ENCODE measurements around the gene ITPR1.

ITPR1 gene

DNA sequence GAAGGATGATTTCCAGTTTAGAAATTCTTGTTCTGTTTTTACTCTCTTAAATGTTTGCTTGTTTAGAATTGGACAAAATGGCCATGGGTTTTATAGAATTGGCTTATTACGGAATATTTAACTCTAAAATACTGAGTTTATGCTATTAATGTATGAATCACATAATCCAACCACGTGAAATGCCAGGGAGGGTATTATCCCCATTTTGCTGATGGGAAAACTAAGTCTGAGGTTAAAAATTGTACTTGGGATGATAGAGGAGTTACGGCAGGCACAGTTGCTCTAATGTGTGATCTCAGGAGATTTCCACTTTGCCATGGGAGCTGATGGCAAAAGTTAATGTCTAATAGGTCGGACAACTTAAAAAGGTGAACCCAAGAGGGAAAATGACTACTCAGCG, 194.4 kb downstream of the ITPR1 start:
- DNase-seq = no peak

DNA sequence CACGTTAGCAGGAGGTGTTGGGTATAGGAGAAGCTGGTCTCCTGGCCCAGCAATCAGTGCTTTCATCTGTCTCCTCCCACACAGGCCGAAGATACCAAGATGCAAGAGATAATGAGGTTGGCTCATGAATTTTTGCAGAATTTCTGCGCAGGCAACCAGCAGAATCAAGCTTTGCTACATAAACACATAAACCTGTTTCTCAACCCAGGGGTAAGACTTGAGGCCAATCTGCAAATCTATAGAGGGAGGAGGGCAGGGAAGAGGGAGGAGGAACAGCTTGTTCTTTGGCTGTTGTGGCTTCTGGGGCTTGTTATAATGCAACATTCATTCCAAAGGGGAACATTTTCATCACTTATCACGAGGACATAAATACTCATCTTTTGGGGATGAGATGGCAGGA, 195.3 kb downstream of the ITPR1 start:
- DNase-seq = no peak

DNA sequence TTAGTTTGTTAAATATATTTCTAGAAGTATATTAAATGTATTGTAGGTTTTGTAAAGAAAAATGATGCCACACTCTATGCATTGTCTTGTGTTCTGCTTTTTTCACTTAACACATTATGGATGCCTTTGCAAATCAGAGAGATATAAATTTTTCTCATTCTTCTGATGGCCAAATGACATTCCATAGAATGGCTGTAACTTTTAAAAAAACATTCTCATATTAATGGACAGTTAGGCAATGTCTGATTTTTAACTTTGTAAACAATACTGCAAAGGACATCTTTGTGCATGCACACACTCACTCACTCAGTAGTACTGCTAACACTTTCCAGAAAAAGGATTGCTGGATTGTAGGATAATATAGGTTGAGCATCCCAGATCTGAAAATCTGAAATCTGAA, 195.9 kb downstream of the ITPR1 start:
- peak; percentile 5 for DNase-seq

DNA sequence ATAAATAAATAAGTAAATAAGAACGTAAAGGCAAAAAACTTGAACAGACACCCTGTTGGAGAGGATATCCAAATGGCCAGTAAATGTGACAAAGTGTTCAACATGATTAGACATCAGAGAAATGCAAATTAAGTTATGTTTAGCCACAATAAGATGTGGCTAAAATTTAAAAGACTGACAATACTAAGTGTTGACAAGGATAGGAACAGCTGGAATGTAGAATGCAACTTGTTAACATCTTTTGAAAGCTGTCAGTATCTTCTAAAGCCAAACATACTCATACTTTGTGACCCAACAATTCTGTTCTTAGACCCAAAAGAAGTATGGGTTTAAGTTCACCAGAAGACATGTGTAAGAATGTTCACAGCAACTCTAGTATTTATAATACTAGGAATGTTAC, 197.1 kb downstream of the ITPR1 start:
- DNase-seq = no peak

DNA sequence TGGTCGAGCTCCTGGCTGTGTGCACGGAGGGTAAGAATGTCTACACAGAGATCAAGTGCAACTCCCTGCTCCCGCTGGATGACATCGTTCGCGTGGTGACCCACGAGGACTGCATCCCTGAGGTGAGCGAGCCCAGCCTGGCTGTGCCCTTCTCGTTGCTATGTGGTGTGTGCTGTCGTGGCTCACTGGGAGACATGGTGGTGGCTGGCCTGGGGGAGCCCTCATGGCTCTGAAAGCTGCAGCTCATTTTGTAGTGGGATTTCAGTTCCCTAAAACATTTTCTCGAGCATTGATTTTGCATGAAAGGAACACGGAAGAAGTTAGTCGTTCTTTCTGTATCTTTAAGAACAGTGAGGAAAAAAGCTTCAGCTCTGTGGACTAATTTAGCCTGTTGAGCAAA, 200.5 kb downstream of the ITPR1 start:
- DNase-seq = no peak

DNA sequence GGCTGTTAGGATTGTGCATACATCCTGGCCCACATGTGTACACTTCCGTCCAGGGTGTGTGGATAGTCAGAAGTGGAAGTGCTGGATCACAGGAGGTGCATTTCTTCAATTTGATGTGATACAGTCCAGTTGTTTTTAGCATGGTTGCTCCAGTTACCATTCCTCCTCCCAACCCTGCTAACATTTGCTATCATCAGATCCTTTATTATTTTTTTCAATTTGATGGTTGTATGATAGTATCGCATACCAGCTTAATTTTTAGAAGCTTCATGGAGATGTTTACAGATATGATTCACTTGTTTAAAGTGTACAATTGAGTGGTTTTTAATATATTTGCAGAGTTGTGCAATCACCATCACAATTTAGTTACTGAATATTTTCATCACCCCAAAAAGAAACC, 202.7 kb downstream of the ITPR1 start:
- no peak for DNase-seq

DNA sequence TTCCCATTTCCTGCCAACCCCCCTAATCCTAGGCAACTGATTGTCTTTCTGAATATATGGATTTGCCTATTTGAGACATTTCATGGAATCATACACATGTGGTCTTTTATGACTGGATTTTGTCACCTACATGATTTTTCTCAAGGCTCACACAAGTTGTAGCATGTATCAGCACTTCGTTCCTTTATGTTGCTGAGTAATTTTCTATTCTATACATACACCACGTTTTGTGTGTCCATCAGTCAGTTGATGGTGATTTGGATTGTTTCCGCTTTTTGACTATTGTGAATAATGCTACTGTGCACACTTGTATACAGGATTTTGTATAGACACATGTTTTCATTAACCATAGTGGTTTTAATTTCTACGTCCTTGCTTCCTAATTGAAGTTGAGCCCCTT, 203.1 kb downstream of the ITPR1 start:
- no peak for DNase-seq

DNA sequence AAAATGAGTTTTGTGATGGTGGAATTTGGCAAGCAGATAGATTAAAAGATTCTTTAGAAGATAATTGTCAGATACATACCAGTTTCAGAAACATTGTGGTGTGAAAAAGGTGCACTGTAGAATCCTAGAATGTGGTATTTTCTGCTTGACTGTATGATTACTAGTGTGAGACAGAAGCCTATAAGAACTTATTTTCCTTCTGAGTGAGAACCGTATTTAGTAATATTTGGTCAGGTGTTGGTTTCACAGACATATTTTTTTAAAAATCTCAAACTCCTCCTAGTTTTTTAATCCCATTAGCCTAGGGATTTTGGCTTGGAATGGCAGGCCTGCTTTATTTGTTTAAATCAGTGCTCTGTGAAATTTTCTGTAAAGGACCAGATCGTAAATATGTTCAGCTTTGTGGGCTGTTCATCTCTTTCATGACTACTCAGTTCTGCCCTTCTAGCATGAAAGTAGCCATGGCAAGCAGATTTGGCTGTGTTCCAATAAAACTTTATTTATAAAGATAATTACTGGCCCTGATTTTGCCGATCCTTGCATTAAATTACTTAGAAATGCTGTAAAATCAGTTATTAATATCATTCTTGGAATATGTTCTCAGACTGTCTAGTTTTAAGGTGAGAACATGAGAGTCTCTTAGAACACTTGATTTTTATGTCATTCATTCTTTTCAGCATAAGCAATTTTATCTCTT, 205.1 kb downstream of the ITPR1 start:
- DNase-seq = no peak

DNA sequence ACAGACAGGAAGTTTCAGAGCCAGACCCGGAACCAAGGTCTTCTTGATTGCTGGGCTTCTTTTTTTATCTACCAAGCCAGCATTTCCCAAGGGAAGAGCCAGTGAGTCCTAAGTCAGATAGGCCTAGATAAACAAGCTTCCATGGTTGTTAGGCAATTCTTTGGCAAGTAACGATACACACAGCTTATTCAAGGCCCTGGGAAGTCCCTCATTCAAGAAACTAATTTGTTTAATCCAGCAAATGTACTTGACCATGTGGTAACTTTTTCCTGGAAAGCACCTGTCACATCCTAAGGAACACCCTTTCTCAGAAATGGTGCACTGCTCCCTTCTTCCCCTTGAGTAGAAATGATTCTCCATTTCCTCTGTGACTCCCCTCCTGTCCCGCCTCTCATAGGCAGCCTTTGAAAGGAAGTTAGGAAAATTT, 209.9 kb downstream of the ITPR1 start:
- no peak for DNase-seq

DNA sequence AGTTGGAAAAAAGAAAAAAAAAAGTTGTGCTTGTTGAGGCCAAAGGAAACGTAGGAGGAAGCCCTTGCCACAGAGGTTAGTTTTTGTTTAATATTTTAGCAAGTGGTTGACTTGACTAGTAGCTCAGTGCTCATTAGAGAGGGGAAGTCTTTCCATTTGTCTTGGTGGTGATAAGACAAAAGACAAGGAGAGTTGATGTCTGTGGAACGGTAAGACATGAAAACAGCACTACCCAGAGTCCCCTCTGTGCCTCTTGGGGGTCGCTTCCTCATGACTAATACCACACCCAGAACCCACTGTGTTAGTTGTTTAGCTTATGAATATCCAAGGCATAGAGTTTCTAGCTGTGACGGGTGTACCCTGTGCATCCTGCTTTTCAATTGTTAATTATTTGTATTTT, 211.4 kb downstream of the ITPR1 start:
- DNase-seq = no peak

DNA sequence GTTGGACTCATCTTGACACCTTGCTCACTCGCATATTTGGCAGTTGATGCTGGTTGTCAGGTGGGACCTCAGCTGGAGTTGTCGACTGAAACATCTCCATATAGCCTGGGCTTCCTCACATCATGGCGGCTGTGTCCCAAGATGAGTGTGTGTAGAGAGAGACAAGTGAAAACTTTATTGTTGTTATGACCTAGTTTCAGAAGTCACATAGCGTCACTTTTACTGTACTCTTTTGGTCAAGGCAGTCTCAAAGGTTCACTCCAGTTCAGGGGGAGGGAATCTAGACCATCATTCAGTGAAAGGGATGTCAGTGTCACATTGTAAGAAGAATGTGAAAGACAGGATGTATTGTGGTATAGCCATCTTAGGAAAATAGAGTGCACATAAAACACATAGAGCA, 214.2 kb downstream of the ITPR1 start:
- DNase-seq = no peak

DNA sequence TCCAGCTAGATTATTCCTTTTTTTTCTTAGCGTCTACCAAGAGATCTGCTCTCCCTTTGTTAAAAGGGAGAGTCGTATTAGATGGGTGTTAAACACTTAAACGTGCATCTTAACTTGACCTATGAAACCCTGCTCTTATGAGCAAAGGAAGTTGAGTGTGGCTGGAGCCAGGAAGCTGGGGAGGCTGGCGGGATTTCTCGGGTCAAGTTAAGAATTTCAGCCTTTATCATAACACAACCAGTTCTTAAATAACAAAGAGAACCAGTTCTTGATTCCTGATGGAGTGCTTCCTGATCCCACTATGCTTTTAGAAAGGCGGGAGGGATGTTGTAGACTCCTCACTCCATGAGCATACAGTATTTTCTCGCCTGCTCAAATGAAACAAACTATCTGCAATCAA, 215.1 kb downstream of the ITPR1 start:
- no peak for DNase-seq

DNA sequence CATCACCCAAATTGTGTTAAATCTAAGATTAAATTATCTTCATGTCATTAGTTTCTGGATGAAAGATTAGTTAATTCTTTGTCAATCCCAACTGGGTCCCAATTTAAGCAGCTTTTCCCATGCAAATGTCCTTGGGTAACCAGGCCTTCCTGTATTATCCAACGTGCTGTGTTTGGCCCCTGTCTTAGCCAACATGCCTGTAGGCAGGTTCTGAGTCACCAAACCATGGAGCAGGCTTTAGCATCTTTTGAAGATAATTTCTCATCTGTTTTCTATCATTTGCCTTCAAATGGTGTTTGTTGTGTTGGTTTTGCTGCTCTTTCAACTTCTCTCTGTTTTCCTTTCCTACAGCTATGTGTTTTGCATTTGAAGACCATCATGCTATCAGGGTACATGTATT, 216.2 kb downstream of the ITPR1 start:
- no peak for DNase-seq

DNA sequence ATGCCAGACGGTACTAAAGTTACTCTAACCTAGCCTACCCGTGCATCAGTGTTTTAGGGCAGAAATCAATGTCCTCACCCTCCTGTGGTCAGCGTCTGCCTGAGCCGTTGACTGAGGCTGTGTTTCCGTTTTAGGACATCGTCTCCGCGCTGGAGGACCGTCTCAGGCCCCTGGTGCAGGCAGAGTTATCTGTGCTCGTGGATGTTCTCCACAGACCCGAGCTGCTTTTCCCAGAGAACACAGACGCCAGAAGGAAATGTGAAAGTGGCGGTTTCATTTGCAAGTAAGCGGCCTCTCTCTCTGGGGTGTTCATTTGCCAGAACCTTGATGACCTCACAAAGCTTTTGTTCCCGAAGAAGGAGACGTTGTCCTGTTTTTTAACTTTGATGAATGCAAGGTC, 217.0 kb downstream of the ITPR1 start:
- no peak for DNase-seq

DNA sequence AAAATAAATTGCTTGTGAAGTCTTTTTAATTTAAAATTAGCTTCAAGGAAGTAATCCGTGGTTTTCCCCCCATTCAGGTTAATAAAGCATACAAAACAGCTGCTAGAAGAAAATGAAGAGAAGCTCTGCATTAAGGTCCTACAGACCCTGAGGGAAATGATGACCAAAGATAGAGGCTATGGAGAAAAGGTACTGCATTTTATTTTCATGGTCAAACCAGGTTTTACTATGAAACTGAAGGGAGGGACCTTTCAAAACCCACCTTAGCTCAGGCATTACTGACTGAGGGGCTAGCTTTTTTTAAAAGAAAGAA, 218.5 kb downstream of the ITPR1 start:
- no peak for DNase-seq

DNA sequence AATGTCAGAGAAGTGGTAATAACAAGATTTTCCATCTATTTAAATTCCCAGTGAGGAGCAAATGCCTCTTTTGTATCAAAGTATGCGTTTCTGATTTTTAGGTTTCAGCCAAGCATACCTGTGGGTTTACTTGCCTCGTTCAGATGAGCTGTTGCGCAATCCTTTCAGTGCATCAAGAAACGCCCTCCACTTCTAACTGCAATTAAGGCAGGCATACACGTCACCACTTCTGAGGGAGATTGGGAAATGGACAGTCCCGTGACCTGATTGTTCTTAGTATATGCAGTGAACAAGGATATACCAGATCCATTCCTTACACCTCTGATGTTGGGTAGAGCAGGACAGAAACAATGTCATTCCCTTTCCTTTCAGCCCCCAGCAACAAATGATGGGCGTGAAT, 219.0 kb downstream of the ITPR1 start:
- no peak for DNase-seq

DNA sequence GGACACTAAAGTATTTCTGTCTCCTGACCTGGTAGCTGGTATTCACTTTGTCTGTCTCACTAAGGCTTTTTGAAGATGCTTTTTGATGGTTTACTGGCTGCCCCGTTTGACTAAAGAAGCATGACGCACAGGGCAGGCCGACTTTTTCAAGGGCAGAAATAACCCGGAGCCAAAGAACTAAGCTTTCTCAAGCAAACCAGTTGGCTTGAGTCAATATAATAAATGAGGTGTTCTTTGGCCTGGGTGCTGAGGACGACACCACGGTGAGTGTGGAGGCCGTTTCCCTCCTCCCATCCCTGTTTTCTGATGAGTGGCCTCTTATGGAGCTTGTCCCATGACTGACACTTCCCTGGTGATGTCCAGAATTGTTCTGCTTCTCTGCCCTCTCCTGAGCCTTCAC, 220.9 kb downstream of the ITPR1 start:
- DNase-seq = no peak

DNA sequence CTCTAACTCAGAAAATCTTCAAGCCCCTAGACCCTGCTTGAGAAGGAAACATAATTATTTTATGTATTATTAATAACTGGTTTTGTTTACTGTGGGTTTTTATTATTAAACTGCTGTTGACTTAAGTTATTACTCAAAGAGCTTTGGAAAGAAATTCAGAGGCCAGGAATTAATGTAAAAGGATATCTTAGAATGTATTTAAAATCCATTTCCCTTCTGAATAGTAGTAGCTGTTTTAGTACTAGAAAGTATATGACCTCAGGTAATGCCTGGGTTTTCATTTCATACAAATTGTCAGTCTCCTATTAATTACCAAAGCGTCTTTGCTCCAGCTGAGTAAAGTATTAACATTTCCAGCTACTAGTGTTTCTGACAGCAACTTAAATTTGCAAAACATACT, 223.1 kb downstream of the ITPR1 start:
- DNase-seq = no peak

DNA sequence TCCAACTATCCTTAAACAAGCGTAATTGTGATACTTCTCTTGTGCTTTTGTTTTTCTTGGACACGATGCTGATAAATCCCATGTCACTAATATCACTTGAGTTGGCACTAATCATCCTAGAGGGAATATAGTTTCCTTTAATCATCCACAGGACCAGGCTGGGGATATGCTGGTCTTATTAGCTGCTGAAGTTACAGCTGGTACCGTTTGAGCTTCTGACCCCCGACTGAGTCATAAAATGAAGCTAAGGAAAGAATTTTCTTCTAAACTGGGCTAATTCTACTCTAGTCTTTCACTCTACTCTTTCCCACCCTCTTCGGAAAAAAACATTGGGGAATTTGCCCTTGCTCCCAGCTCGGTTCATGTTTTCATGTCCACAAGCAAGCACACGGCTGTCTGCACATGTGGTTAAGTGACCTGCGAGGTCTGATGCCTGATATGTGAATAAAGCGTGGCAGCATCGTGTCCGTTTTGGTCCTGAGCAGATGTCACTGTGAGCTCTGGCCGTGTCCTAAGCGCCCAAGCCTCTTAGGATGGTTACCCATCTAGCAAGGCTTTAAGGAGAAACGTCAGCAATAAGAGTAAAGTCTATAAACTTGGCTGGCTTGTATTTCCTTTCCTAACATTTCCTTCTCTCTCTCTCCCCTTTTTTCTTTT, 223.7 kb downstream of the ITPR1 start:
- peak; percentile 73 for DNase-seq

DNA sequence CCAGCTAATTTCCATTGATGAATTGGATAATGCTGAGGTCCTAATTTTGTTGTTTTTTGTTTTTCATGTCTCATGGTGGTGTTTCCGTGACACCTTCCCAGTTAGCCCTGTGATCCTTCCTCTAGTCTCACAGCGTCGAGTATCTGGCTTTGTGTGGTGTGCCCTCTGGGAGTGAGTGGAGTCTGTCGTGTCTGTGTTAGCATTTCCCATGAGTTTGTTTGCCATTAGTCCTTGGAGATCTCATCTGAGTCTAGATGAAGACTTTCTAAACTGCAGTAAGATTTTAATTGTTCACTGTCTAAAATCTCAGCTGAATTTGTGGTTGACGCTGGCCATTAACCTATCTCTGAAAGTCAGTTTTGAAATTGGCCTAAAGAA, 224.2 kb downstream of the ITPR1 start:
- DNase-seq = no peak

DNA sequence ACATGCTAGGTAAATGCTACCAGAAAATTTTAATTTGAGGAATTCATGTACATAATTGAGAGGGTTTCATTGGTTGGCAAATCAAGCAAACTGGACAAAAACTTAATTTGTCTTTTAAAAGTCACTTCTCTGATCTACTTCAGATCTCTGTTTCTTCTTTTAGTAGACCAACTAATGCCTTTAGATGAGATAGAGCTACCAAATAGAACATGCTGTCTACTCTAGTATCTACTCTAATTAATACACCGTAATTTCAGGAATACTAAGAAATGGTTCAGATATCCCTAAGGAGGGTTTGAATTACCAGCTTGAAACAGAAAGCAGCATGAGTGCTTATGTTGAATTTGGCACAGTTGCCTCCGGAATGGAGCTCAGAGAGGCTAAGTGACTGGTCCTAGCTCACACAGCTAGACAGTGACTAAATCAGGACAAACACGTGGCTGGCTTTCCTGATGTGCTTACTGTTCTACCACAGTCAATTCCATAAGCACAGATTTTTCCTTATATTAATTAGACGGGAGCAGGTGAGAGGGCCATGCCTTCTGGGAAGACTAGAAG, 225.1 kb downstream of the ITPR1 start:
- no peak for DNase-seq

DNA sequence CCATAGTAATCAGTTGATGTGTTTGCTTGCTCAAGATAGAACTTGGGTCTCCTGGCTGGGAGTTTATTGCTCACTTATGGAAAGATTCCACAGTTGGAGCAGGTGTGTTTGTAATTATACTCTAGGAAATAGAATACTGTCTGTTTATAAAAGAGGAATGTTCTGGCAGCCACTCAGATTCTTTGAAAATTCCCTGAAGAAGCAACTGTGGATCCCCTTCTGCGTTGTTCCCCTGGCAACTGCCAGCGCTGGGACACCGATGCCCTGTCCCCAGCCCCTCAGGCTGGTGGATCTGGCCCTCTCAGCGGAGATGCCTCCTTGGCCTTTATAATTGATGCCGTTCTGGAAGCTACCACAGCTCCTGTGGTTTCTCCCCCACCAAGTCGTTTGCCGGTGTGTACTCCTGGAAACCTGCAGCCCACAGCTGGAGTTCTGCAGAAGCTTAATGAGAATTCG, 225.9 kb downstream of the ITPR1 start:
- peak; percentile 51 for DNase-seq

DNA sequence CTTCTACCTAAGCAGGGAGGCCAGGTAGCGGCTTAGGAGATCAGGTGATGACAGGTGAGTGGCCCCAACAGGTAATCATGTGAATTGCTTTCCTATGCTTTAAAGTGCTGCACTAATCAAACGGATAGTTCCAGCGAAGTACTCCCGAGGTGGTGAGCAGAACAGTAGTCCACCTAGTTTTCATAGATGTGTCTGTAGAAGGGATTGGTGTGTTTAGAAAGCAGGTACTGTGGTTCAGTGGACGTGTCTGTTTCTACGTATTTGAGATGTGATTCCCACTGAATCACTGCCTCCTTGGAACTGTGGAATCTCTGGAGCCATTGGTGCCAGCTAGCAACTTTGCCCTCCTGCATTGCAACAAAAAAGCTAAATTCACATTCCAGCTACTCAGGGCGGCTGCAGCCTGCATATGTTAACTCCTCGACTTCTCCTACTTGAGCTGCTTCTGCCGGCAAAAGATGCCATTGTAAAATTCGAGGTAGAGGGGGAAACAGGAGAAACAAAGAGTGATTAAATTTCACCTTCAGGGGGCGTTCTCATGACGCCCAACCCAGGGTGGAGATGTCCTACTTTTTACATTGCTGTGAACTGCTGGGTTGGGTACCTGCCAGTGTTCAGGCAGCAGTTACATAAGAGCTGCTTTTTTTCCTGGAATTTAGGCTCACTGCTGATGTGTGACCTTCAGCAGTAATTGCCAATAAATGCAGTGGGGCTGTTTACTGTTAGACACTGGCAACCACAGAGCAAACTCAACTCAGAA, 227.3 kb downstream of the ITPR1 start:
- peak; percentile 61 for DNase-seq

DNA sequence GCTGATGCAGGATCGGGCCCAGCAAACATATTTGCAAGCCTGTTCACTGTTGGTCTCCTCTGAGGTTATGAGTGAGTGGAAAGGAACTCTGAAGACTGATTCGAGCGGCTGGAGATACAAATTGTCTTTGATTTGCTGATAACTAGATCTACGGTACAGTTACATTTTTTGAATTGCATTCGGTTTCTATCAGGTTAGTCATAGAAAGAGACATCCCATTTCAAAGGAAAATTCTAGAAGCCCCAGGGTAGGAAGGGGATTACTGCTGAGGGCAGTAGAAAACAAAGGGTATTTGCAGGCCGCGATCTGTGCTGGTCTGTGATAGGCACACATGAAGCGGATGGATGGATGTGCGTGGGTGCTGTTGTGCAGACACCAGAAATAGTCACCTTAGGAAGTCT, 228.4 kb downstream of the ITPR1 start:
- peak; percentile 90 for DNase-seq

Data from fibroblast of skin of scalp (primary cell).